ENCODE results near the gene HTR3A. TPM values are rescaled to one million over a fixed set of nuclear protein-coding genes. Genes with fewer than 3 reads are reported as not detected.

Gene HTR3A
- total RNA-seq, 4 donors from 2014 or later: 0.54 to 0.77 TPM; not detected in 2

DNA sequence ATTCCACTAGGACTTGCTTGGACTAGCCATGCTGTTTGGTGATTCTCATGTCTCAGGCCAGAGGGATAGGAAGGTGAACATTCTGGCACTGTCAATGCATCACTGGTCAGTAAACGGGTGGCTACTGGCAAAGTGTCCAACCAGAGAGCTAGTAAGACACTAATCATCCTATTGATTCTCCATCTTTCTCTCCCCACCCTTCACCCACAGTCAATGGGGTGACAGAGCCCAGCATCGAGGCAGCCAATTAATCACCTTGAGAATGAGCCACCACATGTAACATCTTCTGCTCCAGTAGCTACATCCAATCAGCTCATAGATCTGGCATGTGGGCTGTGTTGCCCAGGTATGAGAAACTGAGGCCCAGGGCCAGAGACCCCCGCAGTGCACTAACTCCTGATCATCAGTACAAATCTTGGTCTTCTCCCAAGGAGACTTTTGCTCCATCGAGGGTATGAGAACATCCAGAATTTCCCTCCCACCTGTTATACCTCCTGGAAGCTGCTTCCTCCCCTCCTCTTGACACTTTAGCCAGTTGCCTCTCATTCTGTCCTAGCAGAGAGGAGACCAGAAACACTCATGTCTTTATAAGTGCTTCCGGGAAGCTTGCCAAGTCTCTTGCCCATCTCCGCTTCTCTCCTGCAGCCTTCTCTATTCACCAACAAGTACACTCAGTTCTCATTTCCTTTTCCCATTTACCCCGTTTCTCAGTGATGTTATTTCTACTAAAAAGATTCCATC is 17.0 kb downstream of the HTR3A start:
- H3K4me1 ChIP-seq: peaks cover 0 to under 1% (median 0%) of the 10 kb centered on the region in 3 donors
- no peak for ATAC-seq
- no peak overlapping the region for H3K27ac ChIP-seq
- peaks cover 58% of the 10 kb centered on the region for H3K27me3 ChIP-seq
- no peak overlapping the region for H3K4me3 ChIP-seq
- H3K9me3 ChIP-seq: no peaks in the 10 kb centered on the region
- no peaks in the 10 kb centered on the region for H3K36me3 ChIP-seq
- 65 to 68% methylated on average over 6 to 7 of the region's 7 CpGs for WGBS, 2 donors (ENCODE audit: low coverage in 1 of 2)
- TF ChIP-seq POLR2A (IDR thresholded peaks at IDR 0.05) (no peak), POLR2AphosphoS5 (IDR thresholded peaks at IDR 0.05) (no peak), EP300 (IDR thresholded peaks at IDR 0.05) (no peak)
- TF ChIP-seq, protein P1, sequence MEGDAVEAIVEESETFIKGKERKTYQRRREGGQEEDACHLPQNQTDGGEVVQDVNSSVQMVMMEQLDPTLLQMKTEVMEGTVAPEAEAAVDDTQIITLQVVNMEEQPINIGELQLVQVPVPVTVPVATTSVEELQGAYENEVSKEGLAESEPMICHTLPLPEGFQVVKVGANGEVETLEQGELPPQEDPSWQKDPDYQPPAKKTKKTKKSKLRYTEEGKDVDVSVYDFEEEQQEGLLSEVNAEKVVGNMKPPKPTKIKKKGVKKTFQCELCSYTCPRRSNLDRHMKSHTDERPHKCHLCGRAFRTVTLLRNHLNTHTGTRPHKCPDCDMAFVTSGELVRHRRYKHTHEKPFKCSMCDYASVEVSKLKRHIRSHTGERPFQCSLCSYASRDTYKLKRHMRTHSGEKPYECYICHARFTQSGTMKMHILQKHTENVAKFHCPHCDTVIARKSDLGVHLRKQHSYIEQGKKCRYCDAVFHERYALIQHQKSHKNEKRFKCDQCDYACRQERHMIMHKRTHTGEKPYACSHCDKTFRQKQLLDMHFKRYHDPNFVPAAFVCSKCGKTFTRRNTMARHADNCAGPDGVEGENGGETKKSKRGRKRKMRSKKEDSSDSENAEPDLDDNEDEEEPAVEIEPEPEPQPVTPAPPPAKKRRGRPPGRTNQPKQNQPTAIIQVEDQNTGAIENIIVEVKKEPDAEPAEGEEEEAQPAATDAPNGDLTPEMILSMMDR (IDR thresholded peaks at IDR 0.05): no peak

DNA sequence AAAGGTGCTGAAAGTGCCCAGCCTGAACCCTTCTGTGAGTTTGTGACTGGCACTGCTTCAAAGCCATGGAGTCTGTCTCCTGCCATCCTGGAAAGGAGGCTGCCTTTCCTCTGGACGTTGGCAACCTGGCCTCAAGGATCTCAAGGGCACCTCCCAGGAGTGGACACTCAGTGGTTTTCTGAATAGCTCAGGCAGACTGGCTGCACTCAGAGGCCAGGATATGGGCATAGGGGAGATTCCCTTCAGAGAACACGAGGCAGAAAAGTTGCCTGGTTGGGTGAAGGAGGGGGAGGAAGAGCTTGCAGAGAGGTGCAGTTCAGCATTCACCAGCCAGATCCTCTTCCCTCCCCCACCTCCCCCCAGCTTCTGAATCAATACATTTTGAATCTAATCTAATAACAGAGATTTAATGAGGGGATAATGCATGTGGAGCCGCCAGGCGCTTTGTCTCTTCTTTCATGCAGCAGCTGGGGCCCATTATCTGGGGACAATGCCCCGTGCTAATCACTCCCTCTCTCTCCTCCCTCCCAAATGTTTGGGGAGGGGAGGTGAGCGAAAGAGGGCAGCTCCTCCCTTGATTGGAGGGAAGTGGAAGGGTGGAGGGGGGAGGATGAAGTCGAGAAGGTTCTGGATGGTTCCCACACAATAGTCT is 17.7 kb downstream of the HTR3A start:
- H3K4me1 ChIP-seq: peaks cover 0 to 7% (median 0%) of the 10 kb centered on the region in 3 donors
- H3K9me3 ChIP-seq: no peaks in the 10 kb centered on the region
- H3K27ac ChIP-seq: no peak overlapping the region
- ATAC-seq: no peak
- H3K4me3 ChIP-seq: no peak overlapping the region
- H3K36me3 ChIP-seq: no peaks in the 10 kb centered on the region
- TF ChIP-seq POLR2A (IDR thresholded peaks at IDR 0.05): no peak
- no peak for TF ChIP-seq POLR2AphosphoS5 (IDR thresholded peaks at IDR 0.05)
- TF ChIP-seq, protein P1 (IDR thresholded peaks at IDR 0.05): no peak
- TF ChIP-seq EP300 (IDR thresholded peaks at IDR 0.05): no peak
- peaks cover 54% of the 10 kb centered on the region for H3K27me3 ChIP-seq
- WGBS, 2 donors (ENCODE audit: low coverage in 1 of 2): 11 to 24% methylated on average over 3 to 6 of the region's 7 CpGs

DNA sequence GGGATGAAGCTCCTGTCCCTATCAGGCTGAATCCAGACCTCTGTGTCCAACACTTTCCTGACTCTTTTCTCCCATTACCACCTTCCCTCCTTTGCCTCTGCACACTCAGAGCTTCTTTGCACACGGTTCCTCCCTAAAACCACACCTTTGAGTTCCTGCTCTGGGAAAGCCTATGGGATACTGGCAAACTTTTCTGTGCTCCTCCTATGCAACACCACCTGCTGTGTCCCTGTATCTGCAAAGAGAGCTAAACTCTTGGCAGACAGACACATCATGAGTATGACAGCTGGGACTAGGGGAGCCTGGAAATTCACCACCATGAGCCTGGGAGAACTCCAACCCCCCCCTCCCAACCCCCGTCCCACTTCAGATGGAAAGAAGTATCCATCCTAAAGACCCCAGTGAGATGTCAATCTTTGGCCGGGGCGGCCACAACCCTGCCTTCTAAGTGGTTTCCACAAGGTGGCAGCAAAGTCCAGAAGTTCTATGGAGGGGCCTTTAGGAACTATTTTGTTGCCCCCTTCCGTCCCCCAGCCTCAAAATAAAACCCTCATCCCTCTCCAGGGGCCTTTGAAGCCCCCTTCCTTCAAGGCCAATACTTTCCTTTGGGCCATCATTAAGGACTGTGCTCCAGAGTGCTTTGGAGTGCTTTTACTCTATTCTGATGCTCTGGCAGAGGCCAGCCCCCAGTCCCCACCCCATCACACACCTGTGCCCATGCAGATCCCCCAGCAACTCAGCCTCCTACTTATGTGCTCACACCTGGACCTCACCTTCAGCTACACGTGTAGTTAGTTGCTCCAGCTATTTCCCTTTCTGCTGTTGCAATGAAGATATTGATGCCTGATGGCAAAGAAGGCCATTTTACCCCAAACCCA is 19.4 kb downstream of the HTR3A start:
- H3K27ac ChIP-seq: no peak overlapping the region
- peaks cover 0 to 9% (median 0%) of the 10 kb centered on the region in 3 donors for H3K4me1 ChIP-seq
- no peak for TF ChIP-seq EP300 (IDR thresholded peaks at IDR 0.05)
- TF ChIP-seq, protein P1 (IDR thresholded peaks at IDR 0.05): peak in 3 of 4 experiments; percentile 42 to 82 (median 48)
- no peak for TF ChIP-seq POLR2AphosphoS5 (IDR thresholded peaks at IDR 0.05)
- H3K9me3 ChIP-seq: no peaks in the 10 kb centered on the region
- no peak for ATAC-seq
- H3K4me3 ChIP-seq: no peak overlapping the region
- WGBS, 2 donors (ENCODE audit: low coverage in 1 of 2): 3 to 7% methylated on average over 3 to 4 of the region's 6 CpGs
- H3K27me3 ChIP-seq: peaks cover 60% of the 10 kb centered on the region
- no peaks in the 10 kb centered on the region for H3K36me3 ChIP-seq

DNA sequence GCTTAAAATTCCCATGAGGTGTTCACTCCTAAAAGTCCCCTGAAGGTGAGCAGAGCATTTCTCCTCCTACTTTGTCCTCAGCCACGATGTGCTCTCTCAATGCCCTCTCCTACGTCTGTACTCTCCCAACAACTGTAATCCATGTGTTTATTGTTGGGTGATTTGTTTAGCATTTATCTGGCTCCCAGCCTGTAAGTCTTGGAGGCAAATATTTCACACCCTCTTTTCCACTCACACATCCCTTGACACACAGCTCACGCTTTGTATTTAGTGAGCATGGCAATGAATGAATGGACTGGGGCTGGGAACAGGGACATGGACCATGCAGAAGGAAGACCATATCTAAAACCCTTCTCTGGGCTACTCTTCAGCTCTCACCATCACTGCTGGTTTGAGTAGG is 22.6 kb downstream of the HTR3A start:
- H3K4me1 ChIP-seq: peaks cover 0 to 9% (median 0%) of the 10 kb centered on the region in 3 donors
- H3K4me3 ChIP-seq: no peak overlapping the region
- TF ChIP-seq POLR2A (IDR thresholded peaks at IDR 0.05) (no peak), POLR2AphosphoS5 (IDR thresholded peaks at IDR 0.05) (peak; percentile 68), EP300 (IDR thresholded peaks at IDR 0.05) (no peak)
- H3K27me3 ChIP-seq: peaks cover 56% of the 10 kb centered on the region
- ATAC-seq: peak; percentile 31
- H3K27ac ChIP-seq: no peak overlapping the region
- no peaks in the 10 kb centered on the region for H3K9me3 ChIP-seq
- no peaks in the 10 kb centered on the region for H3K36me3 ChIP-seq
- 7 to 21% methylated on average over 2 of the region's 3 CpGs for WGBS, 2 donors (ENCODE audit: low coverage in 1 of 2)

DNA sequence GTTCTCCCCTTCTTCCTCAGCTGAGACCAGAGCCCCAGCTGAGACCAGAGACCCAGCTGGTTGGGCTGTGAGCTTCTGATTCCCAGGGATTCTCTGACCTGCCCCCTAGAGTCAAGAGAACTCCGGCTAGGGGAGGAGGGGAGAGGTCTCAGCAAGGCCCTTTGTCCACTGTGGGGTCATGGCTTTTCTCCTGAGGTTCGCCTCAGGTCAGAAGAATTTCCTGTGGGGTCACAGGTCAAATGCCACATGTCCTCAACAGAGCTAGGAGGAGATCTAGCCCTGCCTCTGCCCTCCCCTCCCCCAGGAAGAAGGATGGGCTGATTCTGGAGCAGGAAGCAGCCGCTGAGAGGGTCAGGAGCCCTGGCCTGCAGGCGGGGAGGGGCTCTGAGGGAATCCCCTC is 23.7 kb downstream of the HTR3A start:
- Histone ChIP-seq H3K36me3 (no peaks in the 10 kb centered on the region), H3K27ac (no peak overlapping the region), H3K4me1 (peaks cover 0 to 9% (median 0%) of the 10 kb centered on the region in 3 donors), H3K27me3 (peaks cover 57% of the 10 kb centered on the region), H3K9me3 (no peaks in the 10 kb centered on the region), H3K4me3 (no peak overlapping the region)
- no CpG with 5 or more reads among the region's 4 CpGs for WGBS, 2 donors (ENCODE audit: low coverage in 1 of 2)
- no peak for TF ChIP-seq POLR2A (IDR thresholded peaks at IDR 0.05)
- no peak for TF ChIP-seq EP300 (IDR thresholded peaks at IDR 0.05)
- no peak for ATAC-seq
